ENCODE results near the gene CLASRP. TPM values are rescaled to one million over a fixed set of nuclear protein-coding genes. Genes with fewer than 3 reads are reported as not detected.
A peak's percentile ranks its signal among the peaks of the same experiment; 100 is the strongest.

The CLASRP gene
- total and polyA plus RNA-seq, 2 of the 8 experiments (the other 6 are each of a cell fraction or from before 2014, with no cell fraction given): 22.3 to 71.7 TPM

DNA sequence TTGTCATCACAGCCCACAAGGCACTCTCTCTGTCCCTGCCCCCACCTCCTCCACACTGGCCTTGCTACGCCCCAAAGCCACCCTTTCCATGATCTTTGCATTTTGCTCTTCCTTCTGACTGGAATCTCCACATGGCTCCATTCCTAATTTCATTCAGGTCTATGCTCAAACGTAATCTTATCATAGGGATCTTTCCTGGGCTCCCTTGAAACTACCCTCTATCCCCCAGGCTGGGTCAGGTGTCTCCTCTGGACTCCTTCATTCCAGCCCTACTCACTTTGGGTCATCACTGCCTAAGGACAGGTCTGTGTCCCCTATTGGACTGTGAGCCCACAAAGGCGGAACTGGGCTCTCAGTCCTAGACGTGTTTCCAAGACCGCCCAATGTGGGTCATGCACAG, 43.3 kb downstream of the CLASRP start:
- Histone ChIP-seq H3K79me2 (ENCODE audit: control insufficient read depth in 1 of 2, insufficient read depth in 2 of 2, low read length in 2 of 2) (peaks cover 5 to 46% of the 10 kb centered on the region in 2 experiments), H3K4me1 (replicated peaks in 1 of 4; ENCODE audit: control insufficient read depth in 3 of 4, insufficient read depth in 4 of 4, low read length in 3 of 4) (peaks cover 4 to 20% (median 12%) of the 10 kb centered on the region in 4 experiments), H3K4ac (replicated peaks; ENCODE audit: insufficient read length, low read depth, low read length) (no peak overlapping the region), H3K36me3 (ENCODE audit: control insufficient read depth in 2 of 4, insufficient read depth in 4 of 4, low read length in 3 of 4) (peaks cover 0 to 24% (median 4%) of the 10 kb centered on the region in 4 experiments; a peak in 5 of 8 replicates), H3K14ac (ENCODE audit: insufficient read length) (no peak overlapping the region), H2AFZ (ENCODE audit: low read length) (no peak overlapping the region), H3K9ac (replicated peaks in 1 of 4; ENCODE audit: extremely low read depth in 1 of 4, low read depth in 3 of 4, low read length in 3 of 4) (no peak overlapping the region), H4K20me1 (replicated peaks in 1 of 2; ENCODE audit: control insufficient read depth in 1 of 2, insufficient read depth in 2 of 2, low read length in 2 of 2) (peaks cover 2 to 3% of the 10 kb centered on the region in 2 experiments), H3K23me2 (ENCODE audit: low read depth, low read length) (peaks cover 11% of the 10 kb centered on the region), H2BK12ac (ENCODE audit: low read depth, low read length) (0 out of 2 replicates have a peak overlapping the region, but pooled peaks have one; percentile 55), H2BK20ac (ENCODE audit: low read length) (no peak overlapping the region), H2BK15ac (ENCODE audit: low read length) (peak overlapping the region; percentile 25; the same call in 1 of the 2 replicates), H3K27ac (ENCODE audit: low read depth, low read length) (peak overlapping the region; percentile 31; the same call in 1 of the 2 replicates), H4K5ac (ENCODE audit: insufficient read length, low read depth, low read length) (no peak overlapping the region), H2BK5ac (ENCODE audit: low read depth, low read length) (peak overlapping the region; percentile 32; the same call in 1 of the 2 replicates), H3K56ac (replicated peaks; ENCODE audit: insufficient read length, low read depth, low read length) (no peak overlapping the region), H3K4me2 (ENCODE audit: insufficient read depth in 1 of 2, low read depth in 2 of 2, low read length in 2 of 2) (no peak overlapping the region), H3K9me3 (ENCODE audit: insufficient read depth in 2 of 2, low read depth in 1 of 2, low read length in 1 of 2) (no peaks in the 10 kb centered on the region), H3K18ac (ENCODE audit: extremely low read depth, low read length) (no peak overlapping the region; the same call in 1 of the 2 replicates), H4K91ac (replicated peaks; ENCODE audit: insufficient read length, low read length) (no peak overlapping the region), H3K4me3 (ENCODE audit: extremely low read depth in 1 of 4, insufficient read depth in 2 of 4, low read depth in 3 of 4, low read length in 4 of 4) (no peak overlapping the region), H3K27me3 (replicated peaks in 1 of 4; ENCODE audit: control insufficient read depth in 3 of 4, extremely low read depth in 1 of 4, insufficient read depth in 3 of 4, low read length in 3 of 4) (no peaks in the 10 kb centered on the region), H4K8ac (ENCODE audit: extremely low read depth, insufficient read depth, low read length) (no peak overlapping the region), H3K79me1 (ENCODE audit: low read depth, low read length) (peaks cover 12% of the 10 kb centered on the region), H2AK5ac (ENCODE audit: low read depth, low read length) (0 out of 2 replicates have a peak overlapping the region, but pooled peaks have one; percentile 65), H3K23ac (ENCODE audit: insufficient read length) (no peak overlapping the region), H2BK120ac (replicated peaks; ENCODE audit: low read depth, low read length) (no peak overlapping the region)
- DNase-seq (ENCODE audit: low read depth in 1 of 2, low spot score in 2 of 2): no peak
- CTCF ChIA-PET (ENCODE audit: partially characterized antibody): no interaction called here
- TF ChIP-seq SP2 (IDR thresholded peaks at IDR 0.05; ENCODE audit: low read length) (no peak), SRF (IDR thresholded peaks at IDR 0.05; ENCODE audit: low read depth, low read length) (no peak), JUN (IDR thresholded peaks at IDR 0.05; ENCODE audit: low read depth, low read length) (no peak), CHD2 (IDR thresholded peaks at IDR 0.05; ENCODE audit: low read length) (no peak), FOSL1 (IDR thresholded peaks at IDR 0.05; ENCODE audit: insufficient read depth, low read depth, low read length) (no peak), BCL11A (IDR thresholded peaks at IDR 0.05; ENCODE audit: low read depth in 2 of 2, low read length in 2 of 2) (no peak), YY1 (IDR thresholded peaks at IDR 0.05; ENCODE audit: low read depth, low read length) (no peak), SIX5 (IDR thresholded peaks at IDR 0.05; ENCODE audit: low read depth, low read length) (no peak), CEBPB (IDR thresholded peaks at IDR 0.05; ENCODE audit: low read depth, low read length) (no peak), SP1 (IDR thresholded peaks at IDR 0.05; ENCODE audit: low read depth, low read length) (no peak), SIN3A (conservative IDR thresholded peaks at IDR 0.05 in 1 of 2, IDR thresholded peaks at IDR 0.05 in 1 of 2; ENCODE audit: low read depth in 1 of 2, low read length in 2 of 2) (no peak), TAF1 (IDR thresholded peaks at IDR 0.05; ENCODE audit: low read depth, low read length) (no peak), TBP (IDR thresholded peaks at IDR 0.05; ENCODE audit: low read depth, low read length) (no peak), NANOG (IDR thresholded peaks at IDR 0.05; ENCODE audit: insufficient read depth, low read depth, low read length, poor library complexity, severe bottlenecking) (no peak), JUND (IDR thresholded peaks at IDR 0.05; ENCODE audit: low read length) (no peak)
- 95% methylated on average over 5 of the region's 5 CpGs; no CpG with 5 or more reads in 1 of the 2 experiments for WGBS, 2 experiments (ENCODE audit: extremely low coverage in 1 of 2, insufficient coverage in 1 of 2, insufficient read length in 1 of 2, insufficient replicate concordance in 2 of 2, low coverage in 1 of 2, low lambda C conversion rate in 2 of 2, missing lambda C conversion rate in 1 of 2)
- FAIRE-seq: no peak
- POLR2A ChIA-PET (ENCODE audit: partially characterized antibody): interaction anchor here (2.9 to 8.5 kb wide), 2 partner anchors 9 to 10 kb away, joined by 12 to 230 read pairs; partner anchors contain the start of gene PPP1R37

Measured in H1 (cell line).